GM21717 (cell line): ENCODE data around the gene UBR1.
"Not testable (repeated sequence)": the region's sequence is repeated elsewhere in the genome, so short reads cannot be mapped to it uniquely, and the experiment has no call there.

ENCODE experiments used
- ATAC-seq: cut with Tn5 transposase; IDR thresholded peaks from one replicate; pipeline ENCODE4 v1.9.1; 2021; ENCODE audit warnings: mild to moderate bottlenecking, moderate library complexity; ENCODE audit not compliant: unreplicated experiment

The UBR1 gene

GRCh38 chr15:43105778-43106485, at the start of gene UBR1:
UBR1 (minus strand) TSS chr15:43106038; CDS start chr15:43106022, 16 bp downstream.
- peak; percentile 75 for ATAC-seq

- ATAC-seq = no peak
Measured at GRCh38 chr15:43153269-43153668, 47.4 kb upstream of the UBR1 start.

- no peak for ATAC-seq
Measured at GRCh38 chr15:43151688-43152087, 45.9 kb upstream of the UBR1 start.

- ATAC-seq = no peak
Measured at GRCh38 chr15:43150191-43150929, 44.5 kb upstream of the UBR1 start.

- no peak for ATAC-seq
Measured at GRCh38 chr15:43146184-43146583, 40.3 kb upstream of the UBR1 start.

- no peak for ATAC-seq
Measured at GRCh38 chr15:43144512-43144911, 38.7 kb upstream of the UBR1 start.

GRCh38 chr15:43143203-43143941, 37.5 kb upstream of the UBR1 start:
- no peak for ATAC-seq

GRCh38 chr15:43135351-43135750, 29.5 kb upstream of the UBR1 start:
- no peak for ATAC-seq

- peak; percentile 7 for ATAC-seq
Measured at GRCh38 chr15:43134157-43134635, 28.4 kb upstream of the UBR1 start.

- peak; percentile 91 for ATAC-seq
Measured at GRCh38 chr15:43133430-43134156, 27.8 kb upstream of the UBR1 start, which contains the start of gene TMEM62. TMEM62 (plus strand) TSS chr15:43133586; CDS start chr15:43133803, 217 bp downstream.

- ATAC-seq = peak; percentile 12
Measured at GRCh38 chr15:43132830-43133429, 27.1 kb upstream of the UBR1 start.

- ATAC-seq = no peak
Measured at GRCh38 chr15:43128980-43129335, 23.1 kb upstream of the UBR1 start.

- not testable (repeated sequence) for ATAC-seq
Measured at GRCh38 chr15:43128174-43128979, 22.5 kb upstream of the UBR1 start.

- ATAC-seq = no peak
Measured at GRCh38 chr15:43127752-43128151, 21.9 kb upstream of the UBR1 start.

- no peak for ATAC-seq
Measured at GRCh38 chr15:43126356-43126755, 20.5 kb upstream of the UBR1 start.

- no peak for ATAC-seq
Measured at GRCh38 chr15:43125100-43125661, 19.3 kb upstream of the UBR1 start.

- ATAC-seq = no peak
Measured at GRCh38 chr15:43121863-43122262, 16.0 kb upstream of the UBR1 start.

- ATAC-seq = no peak
Measured at GRCh38 chr15:43118829-43119228, 13.0 kb upstream of the UBR1 start.

GRCh38 chr15:43118286-43118685, 12.4 kb upstream of the UBR1 start:
- no peak for ATAC-seq
